Measurements from ENCODE around the gene STARD7. TPM values are rescaled to one million over a fixed set of nuclear protein-coding genes. Genes with fewer than 3 reads are reported as not detected.

The STARD7 gene
- total and polyA plus RNA-seq, 9 of the 15 experiments (the other 6 are each of a cell fraction or from before 2014, with no cell fraction given): 90.9 to 196 (median 145) TPM

DNA sequence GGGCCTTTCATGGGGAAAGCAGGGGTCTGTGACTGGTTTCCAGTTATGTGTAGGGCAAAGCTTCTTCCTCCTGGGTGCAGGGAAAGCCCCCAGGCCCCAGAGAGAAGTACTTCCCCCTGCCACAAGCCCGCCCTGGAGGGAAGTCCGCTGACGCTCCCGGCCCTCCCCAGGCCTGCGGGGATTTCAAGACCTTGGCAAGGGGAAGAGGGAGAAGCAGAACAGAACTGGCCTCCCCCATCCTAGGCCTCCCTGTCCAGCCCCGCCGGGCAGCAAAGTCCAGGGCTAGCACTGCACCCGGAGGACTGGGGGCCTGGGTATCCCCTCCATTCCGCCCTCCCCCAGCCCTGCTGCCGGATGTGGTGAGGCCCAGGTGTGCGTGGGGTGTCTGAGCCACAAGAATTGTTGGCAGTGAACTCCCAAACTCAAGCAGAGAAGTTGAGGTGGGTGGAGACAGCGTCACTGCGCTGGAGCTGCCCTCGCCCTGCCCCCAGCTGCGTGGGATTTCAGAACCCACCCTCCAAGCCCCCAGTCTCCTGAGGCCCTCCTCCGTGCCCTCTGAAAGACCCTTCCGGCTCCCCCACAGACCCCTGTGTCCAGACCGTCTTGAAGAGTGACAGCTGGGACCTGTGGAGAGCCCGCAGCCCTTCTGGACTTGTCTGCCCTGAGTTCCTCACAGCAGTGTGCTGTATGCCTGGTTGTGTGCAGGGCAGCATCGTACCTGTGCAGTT lies 62.3 kb downstream of the STARD7 start (continued):
- TF ChIP-seq, protein P1, sequence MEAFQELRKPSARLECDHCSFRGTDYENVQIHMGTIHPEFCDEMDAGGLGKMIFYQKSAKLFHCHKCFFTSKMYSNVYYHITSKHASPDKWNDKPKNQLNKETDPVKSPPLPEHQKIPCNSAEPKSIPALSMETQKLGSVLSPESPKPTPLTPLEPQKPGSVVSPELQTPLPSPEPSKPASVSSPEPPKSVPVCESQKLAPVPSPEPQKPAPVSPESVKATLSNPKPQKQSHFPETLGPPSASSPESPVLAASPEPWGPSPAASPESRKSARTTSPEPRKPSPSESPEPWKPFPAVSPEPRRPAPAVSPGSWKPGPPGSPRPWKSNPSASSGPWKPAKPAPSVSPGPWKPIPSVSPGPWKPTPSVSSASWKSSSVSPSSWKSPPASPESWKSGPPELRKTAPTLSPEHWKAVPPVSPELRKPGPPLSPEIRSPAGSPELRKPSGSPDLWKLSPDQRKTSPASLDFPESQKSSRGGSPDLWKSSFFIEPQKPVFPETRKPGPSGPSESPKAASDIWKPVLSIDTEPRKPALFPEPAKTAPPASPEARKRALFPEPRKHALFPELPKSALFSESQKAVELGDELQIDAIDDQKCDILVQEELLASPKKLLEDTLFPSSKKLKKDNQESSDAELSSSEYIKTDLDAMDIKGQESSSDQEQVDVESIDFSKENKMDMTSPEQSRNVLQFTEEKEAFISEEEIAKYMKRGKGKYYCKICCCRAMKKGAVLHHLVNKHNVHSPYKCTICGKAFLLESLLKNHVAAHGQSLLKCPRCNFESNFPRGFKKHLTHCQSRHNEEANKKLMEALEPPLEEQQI (IDR thresholded peaks at IDR 0.05): no peak
- TF ChIP-seq ZNF3 (CRISPR knock-in tag; IDR thresholded peaks at IDR 0.05) (no peak), CREM (IDR thresholded peaks at IDR 0.05; ENCODE audit: low read depth) (0 out of 2 replicates have a peak, but pooled peaks have one; percentile 23), HDGF (IDR thresholded peaks at IDR 0.05) (no peak), SRF (CRISPR knock-in tag; IDR thresholded peaks at IDR 0.05) (no peak), ZNF134 (CRISPR knock-in tag; conservative IDR thresholded peaks at IDR 0.05) (no peak), ZNF347 (CRISPR knock-in tag; IDR thresholded peaks at IDR 0.05; ENCODE audit: low read depth) (no peak), CBFA2T2 (conservative IDR thresholded peaks at IDR 0.05) (0 out of 2 replicates have a peak, but pooled peaks have one; percentile 7), LCOR (CRISPR knock-in tag; IDR thresholded peaks at IDR 0.05) (no peak)
- TF ChIP-seq, protein P2, sequence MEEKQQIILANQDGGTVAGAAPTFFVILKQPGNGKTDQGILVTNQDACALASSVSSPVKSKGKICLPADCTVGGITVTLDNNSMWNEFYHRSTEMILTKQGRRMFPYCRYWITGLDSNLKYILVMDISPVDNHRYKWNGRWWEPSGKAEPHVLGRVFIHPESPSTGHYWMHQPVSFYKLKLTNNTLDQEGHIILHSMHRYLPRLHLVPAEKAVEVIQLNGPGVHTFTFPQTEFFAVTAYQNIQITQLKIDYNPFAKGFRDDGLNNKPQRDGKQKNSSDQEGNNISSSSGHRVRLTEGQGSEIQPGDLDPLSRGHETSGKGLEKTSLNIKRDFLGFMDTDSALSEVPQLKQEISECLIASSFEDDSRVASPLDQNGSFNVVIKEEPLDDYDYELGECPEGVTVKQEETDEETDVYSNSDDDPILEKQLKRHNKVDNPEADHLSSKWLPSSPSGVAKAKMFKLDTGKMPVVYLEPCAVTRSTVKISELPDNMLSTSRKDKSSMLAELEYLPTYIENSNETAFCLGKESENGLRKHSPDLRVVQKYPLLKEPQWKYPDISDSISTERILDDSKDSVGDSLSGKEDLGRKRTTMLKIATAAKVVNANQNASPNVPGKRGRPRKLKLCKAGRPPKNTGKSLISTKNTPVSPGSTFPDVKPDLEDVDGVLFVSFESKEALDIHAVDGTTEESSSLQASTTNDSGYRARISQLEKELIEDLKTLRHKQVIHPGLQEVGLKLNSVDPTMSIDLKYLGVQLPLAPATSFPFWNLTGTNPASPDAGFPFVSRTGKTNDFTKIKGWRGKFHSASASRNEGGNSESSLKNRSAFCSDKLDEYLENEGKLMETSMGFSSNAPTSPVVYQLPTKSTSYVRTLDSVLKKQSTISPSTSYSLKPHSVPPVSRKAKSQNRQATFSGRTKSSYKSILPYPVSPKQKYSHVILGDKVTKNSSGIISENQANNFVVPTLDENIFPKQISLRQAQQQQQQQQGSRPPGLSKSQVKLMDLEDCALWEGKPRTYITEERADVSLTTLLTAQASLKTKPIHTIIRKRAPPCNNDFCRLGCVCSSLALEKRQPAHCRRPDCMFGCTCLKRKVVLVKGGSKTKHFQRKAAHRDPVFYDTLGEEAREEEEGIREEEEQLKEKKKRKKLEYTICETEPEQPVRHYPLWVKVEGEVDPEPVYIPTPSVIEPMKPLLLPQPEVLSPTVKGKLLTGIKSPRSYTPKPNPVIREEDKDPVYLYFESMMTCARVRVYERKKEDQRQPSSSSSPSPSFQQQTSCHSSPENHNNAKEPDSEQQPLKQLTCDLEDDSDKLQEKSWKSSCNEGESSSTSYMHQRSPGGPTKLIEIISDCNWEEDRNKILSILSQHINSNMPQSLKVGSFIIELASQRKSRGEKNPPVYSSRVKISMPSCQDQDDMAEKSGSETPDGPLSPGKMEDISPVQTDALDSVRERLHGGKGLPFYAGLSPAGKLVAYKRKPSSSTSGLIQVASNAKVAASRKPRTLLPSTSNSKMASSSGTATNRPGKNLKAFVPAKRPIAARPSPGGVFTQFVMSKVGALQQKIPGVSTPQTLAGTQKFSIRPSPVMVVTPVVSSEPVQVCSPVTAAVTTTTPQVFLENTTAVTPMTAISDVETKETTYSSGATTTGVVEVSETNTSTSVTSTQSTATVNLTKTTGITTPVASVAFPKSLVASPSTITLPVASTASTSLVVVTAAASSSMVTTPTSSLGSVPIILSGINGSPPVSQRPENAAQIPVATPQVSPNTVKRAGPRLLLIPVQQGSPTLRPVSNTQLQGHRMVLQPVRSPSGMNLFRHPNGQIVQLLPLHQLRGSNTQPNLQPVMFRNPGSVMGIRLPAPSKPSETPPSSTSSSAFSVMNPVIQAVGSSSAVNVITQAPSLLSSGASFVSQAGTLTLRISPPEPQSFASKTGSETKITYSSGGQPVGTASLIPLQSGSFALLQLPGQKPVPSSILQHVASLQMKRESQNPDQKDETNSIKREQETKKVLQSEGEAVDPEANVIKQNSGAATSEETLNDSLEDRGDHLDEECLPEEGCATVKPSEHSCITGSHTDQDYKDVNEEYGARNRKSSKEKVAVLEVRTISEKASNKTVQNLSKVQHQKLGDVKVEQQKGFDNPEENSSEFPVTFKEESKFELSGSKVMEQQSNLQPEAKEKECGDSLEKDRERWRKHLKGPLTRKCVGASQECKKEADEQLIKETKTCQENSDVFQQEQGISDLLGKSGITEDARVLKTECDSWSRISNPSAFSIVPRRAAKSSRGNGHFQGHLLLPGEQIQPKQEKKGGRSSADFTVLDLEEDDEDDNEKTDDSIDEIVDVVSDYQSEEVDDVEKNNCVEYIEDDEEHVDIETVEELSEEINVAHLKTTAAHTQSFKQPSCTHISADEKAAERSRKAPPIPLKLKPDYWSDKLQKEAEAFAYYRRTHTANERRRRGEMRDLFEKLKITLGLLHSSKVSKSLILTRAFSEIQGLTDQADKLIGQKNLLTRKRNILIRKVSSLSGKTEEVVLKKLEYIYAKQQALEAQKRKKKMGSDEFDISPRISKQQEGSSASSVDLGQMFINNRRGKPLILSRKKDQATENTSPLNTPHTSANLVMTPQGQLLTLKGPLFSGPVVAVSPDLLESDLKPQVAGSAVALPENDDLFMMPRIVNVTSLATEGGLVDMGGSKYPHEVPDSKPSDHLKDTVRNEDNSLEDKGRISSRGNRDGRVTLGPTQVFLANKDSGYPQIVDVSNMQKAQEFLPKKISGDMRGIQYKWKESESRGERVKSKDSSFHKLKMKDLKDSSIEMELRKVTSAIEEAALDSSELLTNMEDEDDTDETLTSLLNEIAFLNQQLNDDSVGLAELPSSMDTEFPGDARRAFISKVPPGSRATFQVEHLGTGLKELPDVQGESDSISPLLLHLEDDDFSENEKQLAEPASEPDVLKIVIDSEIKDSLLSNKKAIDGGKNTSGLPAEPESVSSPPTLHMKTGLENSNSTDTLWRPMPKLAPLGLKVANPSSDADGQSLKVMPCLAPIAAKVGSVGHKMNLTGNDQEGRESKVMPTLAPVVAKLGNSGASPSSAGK (IDR thresholded peaks at IDR 0.05): no peak
- TF ChIP-seq, protein P3, sequence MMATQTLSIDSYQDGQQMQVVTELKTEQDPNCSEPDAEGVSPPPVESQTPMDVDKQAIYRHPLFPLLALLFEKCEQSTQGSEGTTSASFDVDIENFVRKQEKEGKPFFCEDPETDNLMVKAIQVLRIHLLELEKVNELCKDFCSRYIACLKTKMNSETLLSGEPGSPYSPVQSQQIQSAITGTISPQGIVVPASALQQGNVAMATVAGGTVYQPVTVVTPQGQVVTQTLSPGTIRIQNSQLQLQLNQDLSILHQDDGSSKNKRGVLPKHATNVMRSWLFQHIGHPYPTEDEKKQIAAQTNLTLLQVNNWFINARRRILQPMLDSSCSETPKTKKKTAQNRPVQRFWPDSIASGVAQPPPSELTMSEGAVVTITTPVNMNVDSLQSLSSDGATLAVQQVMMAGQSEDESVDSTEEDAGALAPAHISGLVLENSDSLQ (IDR thresholded peaks at IDR 0.05): peak; percentile 49

All from K562 (cell line).